RWPE2 (cell line): ENCODE results near the gene LPIN3.
A peak's percentile ranks its signal among the peaks of the same experiment; 100 is the strongest.
"Not testable (repeated sequence)": the region's sequence is repeated elsewhere in the genome, so short reads cannot be mapped to it uniquely, and the experiment has no call there.

ENCODE experiments used
- ATAC-seq: fragments of 200-7000 bp; cut with Tn5 transposase; 3 replicates; pipeline ENCODE4 v1.9.1; 2021; ENCODE audit warnings: low read depth
- DNase-seq: peaks from one replicate; pipeline ENCODE4 v3.0.0-alpha.2; 2020; ENCODE audit warnings: low spot score
- H3K27ac ChIP-seq: fragments of 450-650 bp; 2 replicates; pipeline ENCODE4 v1.5.1; 2017; ENCODE audit warnings: mild to moderate bottlenecking; ENCODE audit not compliant: poor library complexity, severe bottlenecking
- H3K27me3 ChIP-seq: fragments of 250-450 bp; sonication (Bioruptor Pico); 2 replicates; pipeline ENCODE4 v1.5.1; 2021; ENCODE audit warnings: mild to moderate bottlenecking, moderate library complexity; ENCODE audit not compliant: insufficient read depth, poor library complexity, severe bottlenecking
- H3K36me3 ChIP-seq: fragments of 250-450 bp; sonication (Bioruptor Pico); 2 replicates; pipeline ENCODE4 v1.5.1; 2020; ENCODE audit warnings: low read depth, mild to moderate bottlenecking, moderate library complexity
- H3K4me1 ChIP-seq: fragments of 250-450 bp; sonication (Bioruptor Pico); 2 replicates; pipeline ENCODE4 v1.5.1; 2021; ENCODE audit warnings: mild to moderate bottlenecking, moderate library complexity; ENCODE audit not compliant: insufficient read depth, poor library complexity, severe bottlenecking
- H3K4me3 ChIP-seq: fragments of 250-450 bp; sonication (Bioruptor Pico); 2 replicates; pipeline ENCODE4 v1.5.1; 2021; ENCODE audit warnings: mild to moderate bottlenecking, moderate library complexity; ENCODE audit not compliant: severe bottlenecking
- H3K9me3 ChIP-seq: fragments of 250-450 bp; sonication (Bioruptor Pico); 2 replicates; pipeline ENCODE4 v1.5.1; 2021; ENCODE audit warnings: mild to moderate bottlenecking, moderate library complexity; ENCODE audit not compliant: severe bottlenecking
- CTCF ChIP-seq: fragments of 450-650 bp; IDR thresholded peaks from one replicate; pipeline ENCODE4 v1.5.1; 2017; ENCODE audit warnings: mild to moderate bottlenecking, moderate library complexity; ENCODE audit not compliant: poor library complexity, severe bottlenecking

The LPIN3 gene

GRCh38 chr20:41308290-41308711 is 32.3 kb upstream of the LPIN3 start:
- Histone ChIP-seq H3K4me1 (peaks cover 27% of the 10 kb centered on the region), H3K4me3 (no peak overlapping the region), H3K27me3 (no peaks in the 10 kb centered on the region), H3K27ac (peak overlapping the region; percentile 61), H3K9me3 (no peaks in the 10 kb centered on the region), H3K36me3 (peaks cover 13% of the 10 kb centered on the region; the same call in 1 of the 2 replicates)
- TF ChIP-seq CTCF = no peak
- DNase-seq (no peak), ATAC-seq (peak; percentile 74)

- Histone ChIP-seq H3K9me3 (no peaks in the 10 kb centered on the region), H3K36me3 (peaks cover 13% of the 10 kb centered on the region; the same call in 1 of the 2 replicates), H3K4me3 (no peak overlapping the region), H3K27ac (peak overlapping the region; percentile 61), H3K4me1 (peaks cover 27% of the 10 kb centered on the region), H3K27me3 (no peaks in the 10 kb centered on the region)
- DNase-seq = no peak
- peak; percentile 9; the same call in 2 of the 3 replicates for ATAC-seq
- TF ChIP-seq CTCF = no peak
Observed at GRCh38 chr20:41308726-41309413, 31.8 kb upstream of the LPIN3 start.

GRCh38 chr20:41309817-41310216 is 30.8 kb upstream of the LPIN3 start:
- TF ChIP-seq CTCF = no peak
- ATAC-seq = peak; percentile 80
- Histone ChIP-seq H3K27me3 (no peaks in the 10 kb centered on the region), H3K4me3 (no peak overlapping the region), H3K9me3 (no peaks in the 10 kb centered on the region), H3K4me1 (peaks cover 33% of the 10 kb centered on the region), H3K36me3 (peaks cover 13% of the 10 kb centered on the region; the same call in 1 of the 2 replicates), H3K27ac (peak overlapping the region; percentile 61)
- DNase-seq = no peak

GRCh38 chr20:41312009-41312408 is 28.6 kb upstream of the LPIN3 start:
- not testable (repeated sequence) for H3K9me3 ChIP-seq, H3K4me3 ChIP-seq, DNase-seq, H3K27me3 ChIP-seq, ATAC-seq, H3K27ac ChIP-seq
- Histone ChIP-seq H3K36me3 (peaks cover 13% of the 10 kb centered on the region; the same call in 1 of the 2 replicates), H3K4me1 (peaks cover 44% of the 10 kb centered on the region)

GRCh38 chr20:41314386-41314785 is 26.2 kb upstream of the LPIN3 start:
- H3K4me3 ChIP-seq = no peak overlapping the region
- H3K27ac ChIP-seq = peak overlapping the region; percentile 94
- H3K4me1 ChIP-seq = peaks cover 32% of the 10 kb centered on the region
- peaks cover 13% of the 10 kb centered on the region; the same call in 1 of the 2 replicates for H3K36me3 ChIP-seq
- TF ChIP-seq CTCF = no peak
- no peaks in the 10 kb centered on the region for H3K9me3 ChIP-seq
- ATAC-seq (no peak), DNase-seq (no peak)
- H3K27me3 ChIP-seq = no peaks in the 10 kb centered on the region
